PFSK-1 (cell line): ENCODE measurements around the gene MLF1.

Experiments
- POLR2AphosphoS5 ChIP-seq: IDR thresholded peaks from 2 replicates; pipeline ENCODE4 v1.6.1; 2012; ENCODE audit warnings: low read depth, mild to moderate bottlenecking, control low read depth, low read length, moderate library complexity
- REST ChIP-seq, 2 experiments: IDR thresholded peaks; 2 replicates each; pipeline versions ENCODE4 v1.6.1 to v1.8.0; 2011 to 2012; ENCODE audit warnings: low read depth in 2 of 2, low read length in 2 of 2, control low read depth in 1 of 2, inconsistent platforms in 1 of 2, mild to moderate bottlenecking in 1 of 2, moderate library complexity in 1 of 2; ENCODE audit not compliant: insufficient read depth in 1 of 2

- TF ChIP-seq REST (IDR thresholded peaks at IDR 0.05; ENCODE audit: insufficient read depth in 1 of 2, low read depth in 2 of 2, low read length in 2 of 2) (no peak), POLR2AphosphoS5 (no peak)
Measured at GRCh38 chr3:158522221-158523136, 48.5 kb upstream of the MLF1 start.
